Measurements from ENCODE around the gene VIL1. TPM values are rescaled to one million over a fixed set of nuclear protein-coding genes. Genes with fewer than 3 reads are reported as not detected.
A peak's percentile ranks its signal among the peaks of the same experiment; 100 is the strongest.

The VIL1 gene
- total and polyA plus RNA-seq, 4 experiments from 2014 or later = not detected

DNA sequence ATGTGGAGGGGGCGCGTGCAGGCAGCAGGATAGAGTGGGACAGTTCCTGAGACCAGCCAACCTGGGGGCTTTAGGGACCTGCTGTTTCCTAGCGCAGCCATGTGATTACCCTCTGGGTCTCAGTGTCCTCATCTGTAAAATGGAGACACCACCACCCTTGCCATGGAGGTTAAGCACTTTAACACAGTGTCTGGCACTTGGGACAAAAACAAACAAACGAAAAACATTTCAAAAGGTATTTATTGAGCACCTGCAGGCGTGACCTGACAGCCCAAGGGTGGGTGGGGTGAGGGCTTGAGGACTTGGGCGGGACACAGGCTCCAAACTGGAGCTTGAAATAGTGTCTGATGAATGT, 23.9 kb upstream of the VIL1 start:
- Mint-ChIP-seq H3K27ac (peak overlapping the region in 6 of 7 donors; percentile 70 to 100 (median 83)), H3K4me1 (peaks cover 15 to 51% (median 36%) of the 10 kb centered on the region in 4 donors), H3K9me3 (peaks cover 0 to 3% (median 0%) of the 10 kb centered on the region in 8 donors), H3K36me3 (peaks cover 0 to 8% of the 10 kb centered on the region in 2 donors), H3K4me3 (peak overlapping the region in 3 of 8 donors; percentile 25 to 29 (median 26)), H3K27me3 (no peaks in the 10 kb centered on the region)
- Histone ChIP-seq H3K9me3 (ENCODE audit: control insufficient read depth in 1 of 2, low read length in 2 of 2) (no peaks in the 10 kb centered on the region), H3K4me1 (ENCODE audit: insufficient read depth, low read length) (peaks cover 48% of the 10 kb centered on the region), H3K36me3 (ENCODE audit: insufficient read depth, low read length) (no peaks in the 10 kb centered on the region), H3K4me3 (ENCODE audit: low read length in 2 of 2) (no peak overlapping the region), H3K27ac (ENCODE audit: low read depth, low read length) (no peak overlapping the region), H3K27me3 (ENCODE audit: insufficient read depth, low read length) (no peaks in the 10 kb centered on the region)
- POLR2A ChIA-PET (ENCODE audit: partially characterized antibody) = interaction anchor here (0.6 to 5.6 kb wide), 6 partner anchors 11 to 193 kb away, joined by 3 to 139 read pairs (median 4); partner anchors contain the start of genes AAMP, PNKD and TMBIM1
- CTCF ChIA-PET (ENCODE audit: partially characterized antibody) = interaction anchor here (2.5 to 6.6 kb wide), 4 partner anchors 39 to 123 kb away, joined by 16 to 62 read pairs (median 34); partner anchors contain the start of genes AAMP, CATIP, PNKD and TMBIM1
- no peak for DNase-seq
- intact Hi-C loops (cut with micrococcal nuclease) = loop anchor here (5.0 kb wide), 3 partner anchors 502 to 857 kb away; partner anchors contain the start of genes CNPPD1, RETREG2, TUBA4A and TUBA4B

DNA sequence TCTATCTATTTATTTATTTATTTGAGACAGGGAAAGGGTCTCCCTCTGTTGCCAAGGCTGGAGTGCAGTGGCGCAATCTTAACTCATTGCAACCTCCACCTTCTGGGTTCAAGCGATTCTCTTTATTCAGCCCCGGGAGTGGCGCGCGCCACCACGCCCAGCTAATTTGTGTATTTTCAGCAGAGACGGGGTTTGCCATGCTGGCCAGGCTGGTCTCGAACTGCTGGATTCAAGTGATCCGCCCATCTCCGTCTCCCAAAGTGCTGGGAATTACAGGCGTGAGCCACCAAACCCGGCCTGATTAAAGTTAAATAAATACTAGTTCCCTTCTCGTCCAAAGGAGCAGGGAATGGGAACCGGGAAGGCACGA, 23.5 kb upstream of the VIL1 start:
- H3K27me3 Mint-ChIP-seq = no peaks in the 10 kb centered on the region
- peaks cover 15 to 51% (median 36%) of the 10 kb centered on the region in 4 donors for H3K4me1 Mint-ChIP-seq
- Histone ChIP-seq H3K27ac (ENCODE audit: low read depth, low read length) (peak overlapping the region; percentile 89), H3K4me3 (ENCODE audit: low read length in 2 of 2) (no peak overlapping the region), H3K9me3 (ENCODE audit: control insufficient read depth in 1 of 2, low read length in 2 of 2) (no peaks in the 10 kb centered on the region), H3K27me3 (ENCODE audit: insufficient read depth, low read length) (no peaks in the 10 kb centered on the region), H3K4me1 (ENCODE audit: insufficient read depth, low read length) (peaks cover 48% of the 10 kb centered on the region), H3K36me3 (ENCODE audit: insufficient read depth, low read length) (no peaks in the 10 kb centered on the region)
- peak overlapping the region; percentile 77 to 100 (median 92) for H3K27ac Mint-ChIP-seq
- H3K4me3 Mint-ChIP-seq = peak overlapping the region; percentile 74 to 93 (median 88)
- intact Hi-C loops (cut with micrococcal nuclease) = loop anchor here (5.0 kb wide), 3 partner anchors 502 to 857 kb away; partner anchors contain the start of genes CNPPD1, RETREG2, TUBA4A and TUBA4B
- POLR2A ChIA-PET (ENCODE audit: partially characterized antibody) = interaction anchor here (0.6 to 5.6 kb wide), 19 partner anchors 8 to 194 kb away, joined by 3 to 139 read pairs (median 10); partner anchors contain the start of genes AAMP, ARPC2, CATIP and PNKD
- no peak for DNase-seq
- H3K36me3 Mint-ChIP-seq = peaks cover 0 to 9% of the 10 kb centered on the region in 2 donors
- H3K9me3 Mint-ChIP-seq = peaks cover 0 to 3% (median 0%) of the 10 kb centered on the region in 8 donors
- CTCF ChIA-PET (ENCODE audit: partially characterized antibody) = interaction anchor here (1.0 to 6.6 kb wide), 8 partner anchors 11 to 123 kb away, joined by 3 to 62 read pairs (median 17); partner anchors contain the start of genes AAMP, CATIP, PNKD and TMBIM1

DNA sequence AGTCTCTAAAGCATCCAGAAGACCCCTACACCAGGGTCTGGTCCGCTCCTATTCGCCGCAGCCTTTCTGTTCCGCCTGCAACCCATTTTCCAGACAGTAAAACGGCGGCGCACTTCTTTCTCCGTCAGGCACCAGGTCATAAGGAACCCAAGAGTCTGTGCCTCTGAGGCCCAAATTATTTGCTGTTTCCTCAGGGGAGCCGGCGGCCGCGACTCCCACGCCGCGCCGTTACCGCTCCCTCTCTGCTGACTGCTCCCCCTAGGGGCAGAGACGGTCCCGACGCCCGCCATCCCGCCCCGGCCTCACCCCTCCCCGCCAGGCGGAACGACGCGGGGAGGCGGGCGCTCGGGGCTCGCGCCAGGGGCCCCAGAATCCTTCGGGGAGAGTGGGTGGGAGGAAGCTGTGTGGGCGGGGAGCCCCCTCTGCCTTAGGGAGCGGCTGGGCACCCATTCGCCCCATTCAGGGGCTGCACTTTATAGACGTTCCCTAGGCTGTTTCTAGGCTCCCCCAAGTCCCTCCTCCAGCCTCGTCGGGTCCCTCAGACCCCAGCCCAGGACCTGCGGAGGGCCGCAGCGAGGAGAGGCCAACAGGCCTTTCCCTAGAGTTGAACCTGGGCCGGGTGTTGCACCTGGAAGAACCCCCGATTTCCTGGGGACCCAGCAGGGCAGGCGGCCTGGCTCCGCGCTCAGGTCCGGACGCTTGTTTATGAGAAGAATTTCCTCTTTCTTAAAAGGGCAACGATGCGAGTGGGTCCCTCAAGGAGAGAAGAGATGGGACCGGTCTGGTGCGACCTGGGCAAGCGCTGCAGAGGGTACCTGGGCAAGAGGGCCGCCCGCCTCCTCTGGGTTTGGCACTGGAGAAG, 22.9 kb upstream of the VIL1 start:
- no peaks in the 10 kb centered on the region for H3K36me3 ChIP-seq (ENCODE audit: insufficient read depth, low read length)
- peaks cover 49% of the 10 kb centered on the region for H3K4me1 ChIP-seq (ENCODE audit: insufficient read depth, low read length)
- intact Hi-C loops (cut with micrococcal nuclease) = loop anchor here (1.0 to 5.0 kb wide), 10 partner anchors 10 to 856 kb away; partner anchors contain the start of genes AAMP, CATIP, CNOT9 and CNPPD1

DNA sequence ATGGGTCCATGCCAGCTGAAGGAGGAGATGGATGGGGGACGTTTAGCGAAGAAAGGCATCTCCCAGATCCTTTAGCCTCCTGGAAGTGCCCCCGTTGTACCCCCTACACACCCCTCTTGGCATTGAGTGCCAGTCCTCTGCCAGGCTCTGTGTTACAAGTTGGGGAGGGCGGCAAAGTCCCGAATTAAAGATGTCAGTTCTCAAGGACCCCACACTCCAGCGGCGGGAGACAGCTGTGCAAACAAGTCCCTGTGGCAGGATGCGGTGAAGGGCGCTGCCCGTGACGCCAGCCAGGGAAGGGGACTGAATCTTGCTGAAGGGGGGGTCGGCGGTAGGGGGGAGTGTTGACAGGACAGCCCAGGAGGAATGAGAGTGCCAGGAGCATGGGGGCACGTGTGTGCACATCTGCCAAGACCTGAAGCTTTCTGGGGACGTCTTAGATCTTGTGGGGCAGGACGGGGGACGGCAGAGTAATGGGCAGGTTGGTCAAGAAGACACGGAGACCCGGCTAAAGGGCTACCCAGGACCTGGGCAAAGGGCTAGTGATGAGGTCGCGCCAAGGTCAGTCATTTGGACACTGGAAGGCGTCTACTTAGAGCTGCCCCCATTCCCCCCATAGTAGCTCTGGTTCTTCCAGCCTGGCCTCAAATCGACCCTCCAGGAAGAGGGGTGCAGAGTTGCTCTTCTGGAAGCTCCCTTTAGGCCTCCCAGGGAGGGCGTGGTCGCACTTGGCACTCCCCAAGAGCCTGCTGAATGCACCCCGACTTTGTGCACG, 22.0 kb upstream of the VIL1 start:
- H3K4me3 Mint-ChIP-seq = peak overlapping the region; percentile 88 to 95 (median 93)
- POLR2A ChIA-PET (ENCODE audit: partially characterized antibody) = interaction anchor here (0.6 to 5.6 kb wide), 31 partner anchors 10 to 858 kb away, joined by 3 to 139 read pairs (median 5); partner anchors contain the start of genes AAMP, ARPC2, BCS1L and CATIP
- H3K4me1 ChIP-seq (ENCODE audit: insufficient read depth, low read length) = peaks cover 57% of the 10 kb centered on the region
- DNase-seq = peak; percentile 82 to 91 (median 84)
- peak overlapping the region; percentile 89 for H3K27ac ChIP-seq (ENCODE audit: low read depth, low read length)
- H3K4me1 Mint-ChIP-seq = peaks cover 16 to 59% (median 41%) of the 10 kb centered on the region in 4 donors
- peaks cover 0 to 3% (median 0%) of the 10 kb centered on the region in 8 donors for H3K9me3 Mint-ChIP-seq
- intact Hi-C loops (cut with micrococcal nuclease) = loop anchor here (1.0 to 5.0 kb wide), 10 partner anchors 9 to 855 kb away; partner anchors contain the start of genes AAMP, CATIP, CNOT9 and CNPPD1
- H3K27ac Mint-ChIP-seq = peak overlapping the region; percentile 99 to 100 (median 99)
- H3K9me3 ChIP-seq (ENCODE audit: control insufficient read depth in 1 of 2, low read length in 2 of 2) = no peaks in the 10 kb centered on the region
- peaks cover 2% of the 10 kb centered on the region for H3K36me3 ChIP-seq (ENCODE audit: insufficient read depth, low read length)
- H3K4me3 ChIP-seq (ENCODE audit: low read length in 2 of 2) = peak overlapping the region; percentile 97 to 98
- H3K27me3 ChIP-seq (ENCODE audit: insufficient read depth, low read length) = no peaks in the 10 kb centered on the region
- H3K27me3 Mint-ChIP-seq = no peaks in the 10 kb centered on the region
- peaks cover 0 to 17% of the 10 kb centered on the region in 2 donors for H3K36me3 Mint-ChIP-seq
- CTCF ChIA-PET (ENCODE audit: partially characterized antibody) = interaction anchor here (0.6 to 6.6 kb wide), 18 partner anchors 7 to 881 kb away, joined by 3 to 62 read pairs (median 4); partner anchors contain the start of genes AAMP, BCS1L, CATIP and PNKD

More for the DNA sequence above, 22.9 kb upstream of the VIL1 start:
- peaks cover 0 to 9% of the 10 kb centered on the region in 2 donors for H3K36me3 Mint-ChIP-seq
- peak overlapping the region; percentile 99 to 100 (median 99) for H3K27ac Mint-ChIP-seq
- POLR2A ChIA-PET (ENCODE audit: partially characterized antibody) = interaction anchor here (0.9 to 5.6 kb wide), 27 partner anchors 9 to 854 kb away, joined by 3 to 139 read pairs (median 7); partner anchors contain the start of genes AAMP, ARPC2, BCS1L and CATIP
- peak; percentile 95 to 98 (median 96) for DNase-seq
- Histone ChIP-seq H3K9me3 (ENCODE audit: control insufficient read depth in 1 of 2, low read length in 2 of 2) (no peaks in the 10 kb centered on the region), H3K4me3 (ENCODE audit: low read length in 2 of 2) (peak overlapping the region; percentile 97 to 98), H3K27me3 (ENCODE audit: insufficient read depth, low read length) (no peaks in the 10 kb centered on the region), H3K27ac (ENCODE audit: low read depth, low read length) (peak overlapping the region; percentile 89)
- H3K27me3 Mint-ChIP-seq = no peaks in the 10 kb centered on the region
- CTCF ChIA-PET (ENCODE audit: partially characterized antibody) = interaction anchor here (0.6 to 6.6 kb wide), 18 partner anchors 8 to 882 kb away, joined by 3 to 62 read pairs (median 5); partner anchors contain the start of genes AAMP, BCS1L, CATIP and PNKD
- peaks cover 0 to 3% (median 0%) of the 10 kb centered on the region in 8 donors for H3K9me3 Mint-ChIP-seq
- H3K4me1 Mint-ChIP-seq = peaks cover 15 to 51% (median 36%) of the 10 kb centered on the region in 4 donors
- H3K4me3 Mint-ChIP-seq = peak overlapping the region; percentile 88 to 95 (median 93)

DNA sequence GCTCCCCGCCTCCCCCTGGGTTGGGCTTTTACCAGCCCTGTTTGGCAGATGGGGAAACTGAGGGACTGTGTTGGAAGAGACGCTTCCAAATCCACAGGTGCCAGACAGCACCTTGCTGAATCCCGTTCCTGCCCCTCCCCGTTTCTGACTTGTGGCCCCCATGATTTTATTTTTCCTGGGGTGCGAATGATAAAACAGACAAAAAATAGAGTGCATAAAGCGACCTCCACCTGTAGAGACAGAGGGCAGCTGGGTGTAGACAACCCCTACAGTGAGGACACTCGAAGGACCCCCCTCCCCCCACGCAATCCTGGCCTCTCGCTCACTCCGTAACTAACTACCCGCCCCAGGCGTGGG, 21.5 kb upstream of the VIL1 start:
- intact Hi-C loops (cut with micrococcal nuclease) = loop anchor here (2.0 to 5.0 kb wide), 4 partner anchors 313 to 855 kb away; partner anchors contain the start of genes CNPPD1, RETREG2, TTLL4 and TUBA4A
- peaks cover 8% of the 10 kb centered on the region for H3K36me3 ChIP-seq (ENCODE audit: insufficient read depth, low read length)
- H3K4me1 Mint-ChIP-seq = peaks cover 16 to 64% (median 43%) of the 10 kb centered on the region in 4 donors
- H3K27ac Mint-ChIP-seq = peak overlapping the region; percentile 99 to 100 (median 99)
- ChIA-PET CTCF (ENCODE audit: partially characterized antibody) (interaction anchor here (0.8 to 6.6 kb wide), 5 partner anchors 9 to 178 kb away, joined by 3 to 62 read pairs (median 18); partner anchors contain the start of genes AAMP, CATIP, PNKD and TMBIM1), POLR2A (ENCODE audit: partially characterized antibody) (interaction anchor here (0.8 to 5.6 kb wide), 22 partner anchors 9 to 857 kb away, joined by 3 to 139 read pairs (median 6); partner anchors contain the start of genes AAMP, ARPC2, BCS1L and PNKD)
- H3K4me3 ChIP-seq (ENCODE audit: low read length in 2 of 2) = peak overlapping the region; percentile 97 to 98
- DNase-seq = peak in 1 of 5 donors; percentile 42
- peak overlapping the region; percentile 88 to 95 (median 93) for H3K4me3 Mint-ChIP-seq
- no peaks in the 10 kb centered on the region for H3K27me3 ChIP-seq (ENCODE audit: insufficient read depth, low read length)
- H3K9me3 Mint-ChIP-seq = peaks cover 0 to 3% (median 0%) of the 10 kb centered on the region in 8 donors
- no peaks in the 10 kb centered on the region for H3K27me3 Mint-ChIP-seq
- H3K27ac ChIP-seq (ENCODE audit: low read depth, low read length) = peak overlapping the region; percentile 89
- peaks cover 63% of the 10 kb centered on the region for H3K4me1 ChIP-seq (ENCODE audit: insufficient read depth, low read length)
- no peaks in the 10 kb centered on the region for H3K9me3 ChIP-seq (ENCODE audit: control insufficient read depth in 1 of 2, low read length in 2 of 2)
- peaks cover 0 to 18% of the 10 kb centered on the region in 2 donors for H3K36me3 Mint-ChIP-seq
